Stromal cell of bone marrow (primary cell): ENCODE data around the gene PACSIN1.

Experiments used
- DNase-seq: peaks from one replicate; pipeline ENCODE4 v3.0.0-alpha.2; 2012; ENCODE audit warnings: low read depth

PACSIN1 gene

GRCh38 chr6:34562350-34562749 lies 96.5 kb downstream of the PACSIN1 start:
- DNase-seq, result no peak

- DNase-seq, result no peak
Measured at GRCh38 chr6:34562861-34563512, 97.1 kb downstream of the PACSIN1 start.

- no peak for DNase-seq
Measured at GRCh38 chr6:34563513-34563870, 97.6 kb downstream of the PACSIN1 start.

DNA sequence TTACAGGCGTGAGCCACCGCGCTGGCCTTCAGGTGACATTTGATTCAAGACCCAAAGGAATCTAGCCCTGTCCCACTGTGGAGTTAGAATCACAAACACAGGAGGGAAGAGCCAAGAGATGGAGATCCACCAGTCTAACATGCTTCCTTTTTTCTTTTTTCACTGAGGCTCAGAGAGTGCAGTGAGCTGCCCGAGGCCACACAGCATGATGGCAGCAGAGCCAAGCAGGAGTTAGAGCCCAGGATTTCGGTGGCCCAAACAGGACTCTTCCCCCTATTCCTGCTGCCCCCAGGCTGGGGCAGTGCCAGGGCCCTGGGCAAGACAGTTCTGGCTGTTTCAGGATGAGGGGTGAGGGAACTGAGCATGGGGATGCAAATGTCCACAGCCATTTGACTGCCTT lies 98.3 kb downstream of the PACSIN1 start:
- no peak for DNase-seq

DNA sequence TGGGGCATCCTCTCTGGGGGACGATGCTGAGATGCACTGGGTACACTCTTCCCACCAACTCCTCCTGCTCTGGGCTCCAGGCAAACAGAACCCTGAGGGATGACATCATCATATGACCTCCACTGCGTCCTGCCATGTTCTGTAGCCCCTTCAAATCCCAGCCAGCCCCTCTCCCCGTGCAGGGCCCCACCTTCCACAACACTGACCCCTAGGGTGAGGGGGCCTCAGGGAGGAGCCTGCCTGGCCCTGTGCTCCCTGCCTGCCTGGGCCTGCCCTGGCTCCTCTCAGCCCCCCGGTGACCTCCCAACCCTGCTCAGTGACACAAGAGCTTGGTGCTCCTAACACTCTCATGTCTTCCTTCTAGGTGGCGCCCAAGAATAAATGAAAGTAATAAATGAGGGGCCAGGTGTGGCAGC lies 99.9 kb downstream of the PACSIN1 start:
- no peak for DNase-seq

GRCh38 chr6:34566830-34567546 lies 101.1 kb downstream of the PACSIN1 start:
- no peak for DNase-seq

GRCh38 chr6:34568341-34569201 lies 102.7 kb downstream of the PACSIN1 start:
- no peak for DNase-seq

DNA sequence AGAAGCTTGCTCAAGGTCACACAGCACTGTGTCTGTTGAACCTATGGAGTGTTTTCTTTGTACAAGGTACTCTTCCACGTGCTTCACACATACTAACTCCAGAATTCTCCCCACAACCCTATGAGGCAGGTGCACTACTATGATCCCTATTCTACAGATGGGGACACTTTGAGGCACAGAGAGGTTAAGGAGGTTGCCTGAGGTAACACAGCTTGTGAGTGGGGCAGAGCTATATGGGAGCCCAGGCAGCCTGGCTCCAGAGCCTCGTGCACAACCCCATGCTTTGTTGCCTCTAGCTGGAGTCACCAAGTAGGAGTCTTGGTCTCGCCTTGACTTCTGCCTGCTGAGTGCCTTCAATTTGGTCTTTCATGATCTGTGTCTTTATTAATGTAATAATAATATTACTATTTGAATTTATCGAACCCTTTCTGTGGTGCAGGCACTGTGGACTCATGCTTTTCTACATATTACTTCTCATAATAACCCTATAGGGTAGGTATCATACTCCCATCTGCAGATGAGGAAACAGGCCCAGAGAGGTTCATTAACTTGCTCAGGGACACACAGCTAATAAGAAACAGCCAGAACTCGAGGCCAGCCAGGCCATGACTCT lies 103.6 kb downstream of the PACSIN1 start:
- DNase-seq, result no peak

- no peak for DNase-seq
Measured at GRCh38 chr6:34570066-34570833, 104.4 kb downstream of the PACSIN1 start.

- DNase-seq, result no peak
Measured at GRCh38 chr6:34571388-34571787, 105.5 kb downstream of the PACSIN1 start.

- DNase-seq, result no peak
Measured at GRCh38 chr6:34572021-34572420, 106.1 kb downstream of the PACSIN1 start.

DNA sequence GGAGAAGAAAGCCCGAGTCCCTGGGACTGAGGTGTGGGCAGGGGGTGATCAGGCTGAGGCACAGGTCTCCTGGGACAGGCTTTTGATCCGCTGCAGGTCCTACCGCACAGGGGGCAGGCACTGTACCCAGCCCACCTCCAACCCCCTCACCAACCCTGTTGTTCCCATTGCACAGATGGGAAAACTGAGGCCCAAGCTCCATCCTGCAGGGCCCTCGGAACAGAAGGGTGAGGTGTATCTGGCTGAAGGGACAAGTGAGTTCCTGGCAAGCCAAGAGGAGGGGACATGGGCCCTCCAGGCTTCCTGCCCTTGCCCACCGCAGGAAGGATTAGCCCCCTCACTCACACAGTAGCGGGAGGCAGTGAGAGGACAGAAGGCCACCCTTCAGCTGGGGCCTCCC lies 106.7 kb downstream of the PACSIN1 start:
- DNase-seq, result no peak

DNA sequence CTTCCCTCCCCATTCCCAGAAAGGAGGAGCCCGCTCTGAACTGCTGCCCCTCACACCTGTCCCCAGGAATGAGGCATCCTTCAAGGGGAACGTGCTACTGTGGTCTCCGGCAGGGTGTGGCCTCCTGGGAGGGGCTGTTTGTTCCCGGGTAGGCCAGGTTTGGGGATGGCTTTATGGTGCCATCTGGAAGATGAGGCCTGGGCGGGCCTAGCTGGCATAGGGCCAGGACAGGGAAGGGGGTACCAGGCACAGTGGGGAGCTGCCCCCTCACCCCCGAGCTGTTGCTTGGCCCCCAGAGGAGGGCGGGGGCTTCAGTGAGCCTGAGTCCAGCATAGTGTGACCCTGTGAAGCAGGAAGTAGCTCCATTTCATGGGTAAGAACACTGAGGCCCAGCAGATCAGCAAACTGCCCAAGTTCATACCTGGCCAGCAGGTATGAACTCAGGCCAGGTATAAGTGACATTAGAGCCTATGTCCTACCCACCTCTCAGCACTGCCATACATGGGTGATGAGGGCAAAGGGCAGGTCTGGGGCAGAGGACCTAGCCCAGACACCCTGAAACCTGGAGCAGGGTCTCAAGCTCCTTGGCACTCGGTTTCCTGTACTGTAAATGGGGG lies 107.8 kb downstream of the PACSIN1 start:
- no peak for DNase-seq

DNA sequence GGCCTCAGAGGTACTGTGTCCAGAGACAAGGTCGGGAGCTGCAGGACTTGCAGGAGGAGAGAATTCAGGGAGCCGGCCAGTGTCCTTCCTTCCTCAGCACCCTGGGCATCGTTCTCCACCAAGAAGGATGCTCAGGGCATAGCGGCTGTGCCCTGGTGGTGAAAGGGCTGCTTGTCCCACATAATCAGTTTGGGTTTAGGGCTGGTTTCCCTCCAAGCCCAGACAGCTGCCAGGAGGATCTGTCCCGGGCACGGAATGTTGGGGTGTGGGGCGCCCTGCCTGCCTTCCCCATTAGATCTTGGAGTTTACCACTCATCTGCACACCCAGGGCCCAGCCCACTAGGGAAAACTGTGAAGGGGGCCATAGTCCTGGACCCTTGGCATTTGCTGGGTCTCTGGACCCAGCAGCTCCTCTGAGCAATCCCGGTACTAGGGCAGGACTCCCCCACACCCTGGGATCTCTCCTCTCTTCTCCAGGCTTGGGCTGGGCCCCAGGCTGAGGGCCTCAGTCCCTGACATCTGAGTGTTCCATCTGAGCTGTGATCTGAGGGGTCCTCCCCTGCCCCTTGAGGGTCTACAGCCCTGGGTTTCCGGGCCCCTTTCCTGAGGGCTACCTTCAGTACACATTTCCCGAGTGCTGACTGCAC lies 108.9 kb downstream of the PACSIN1 start:
- DNase-seq, result no peak

GRCh38 chr6:34575326-34575725 lies 109.5 kb downstream of the PACSIN1 start:
- no peak for DNase-seq

GRCh38 chr6:34576286-34576955 lies 110.5 kb downstream of the PACSIN1 start:
- DNase-seq, result no peak

DNA sequence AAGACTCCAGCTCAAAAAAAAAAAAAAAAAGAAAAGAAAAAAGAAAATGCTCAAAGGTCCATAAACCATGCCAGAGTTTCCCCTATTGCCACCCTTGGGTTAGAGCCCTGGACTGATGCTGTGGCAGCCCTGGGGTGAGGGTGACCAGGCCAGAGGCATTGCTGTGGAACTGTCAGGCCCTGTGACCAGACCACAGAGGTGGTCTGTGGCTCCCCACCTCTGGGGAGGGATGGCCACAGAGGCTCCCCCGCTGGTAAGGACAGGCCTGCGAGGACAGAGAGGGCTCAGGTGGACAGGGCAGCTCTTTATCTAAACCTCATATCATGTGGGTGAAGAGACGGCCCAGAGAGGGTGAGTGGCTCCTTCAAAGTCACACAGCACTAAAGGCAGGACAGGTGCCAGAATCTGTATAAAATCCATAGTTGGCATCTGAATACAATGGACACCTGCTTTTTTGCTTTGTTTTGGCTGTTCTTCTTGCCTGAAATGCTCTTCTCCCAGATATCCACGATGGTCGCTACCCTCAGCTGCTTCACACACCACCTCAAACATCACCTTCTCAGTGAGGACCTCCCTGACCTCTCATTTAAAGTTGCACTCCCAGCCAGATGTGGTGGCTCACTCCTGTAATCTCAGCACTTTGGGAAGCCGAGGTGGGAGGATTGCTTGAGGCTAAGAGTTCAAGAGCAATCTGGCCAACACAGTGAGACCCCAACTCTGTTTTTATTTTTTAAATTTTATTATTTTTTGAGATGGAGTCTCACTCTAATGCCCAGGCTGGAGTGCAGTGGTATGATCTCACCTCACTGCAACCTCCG lies 112.8 kb downstream of the PACSIN1 start:
- DNase-seq, result no peak

DNA sequence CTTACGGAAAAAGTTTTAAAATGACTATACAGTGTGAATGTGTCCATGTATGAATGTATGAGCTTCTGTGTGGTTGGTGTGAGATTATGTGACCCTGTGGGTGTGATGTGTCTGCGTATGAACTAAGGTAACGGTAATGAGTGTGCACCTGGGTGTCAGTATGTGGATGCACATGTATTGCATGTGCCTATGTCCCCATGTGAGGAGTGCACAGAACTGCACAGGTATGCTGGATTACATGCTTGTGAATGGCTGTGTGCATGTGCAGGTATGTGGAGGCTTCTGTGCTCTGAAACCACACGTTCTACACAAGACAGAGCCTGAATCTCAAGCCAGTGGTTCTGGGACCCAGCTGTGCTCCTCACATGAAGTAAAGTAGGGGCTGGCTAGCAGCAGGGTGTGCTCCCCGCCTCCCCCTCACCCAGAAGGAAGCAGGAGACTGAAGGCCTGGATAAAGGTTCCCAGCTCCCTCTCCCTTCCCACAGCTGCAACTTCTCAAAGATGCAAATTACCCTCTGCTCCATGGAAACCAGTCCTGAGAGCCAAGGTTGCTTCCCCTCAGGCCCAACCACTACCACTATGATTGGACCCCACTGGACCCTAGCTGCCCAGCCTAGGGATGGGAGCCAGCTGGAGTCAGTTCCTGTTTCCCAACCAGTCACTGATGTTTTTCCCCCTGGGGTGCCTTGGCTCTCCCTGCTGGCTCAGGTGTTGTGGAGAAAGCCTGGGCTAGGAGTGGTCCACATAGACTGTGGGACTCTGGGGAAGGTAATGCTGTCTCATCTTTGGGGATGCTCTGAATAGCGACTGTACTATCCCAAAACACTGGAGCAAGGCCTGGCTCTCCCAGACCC lies 115.1 kb downstream of the PACSIN1 start:
- no peak for DNase-seq
